K562 (cell line): ENCODE results near the gene TNIK. TPM values are rescaled to one million over a fixed set of nuclear protein-coding genes. Genes with fewer than 3 reads are reported as not detected.

Experiments used
- ARID1B ChIP-seq: fragments of 450-650 bp; IDR thresholded peaks from 2 replicates; pipeline ENCODE4 v1.6.1; 2016; ENCODE audit warnings: antibody characterized with exemption, mild to moderate bottlenecking, inconsistent platforms
- BACH1 ChIP-seq: fragments of 200-800 bp; sonication (Bioruptor generic); IDR thresholded peaks from 2 replicates; pipeline ENCODE4 v1.6.1; 2016; ENCODE audit warnings: missing genetic modification characterization, missing compliant biosample characterization
- CHD1 ChIP-seq: fragments of 200-600 bp; sonication (generic); IDR thresholded peaks from one replicate; pipeline ENCODE4 v1.6.1; 2012; ENCODE audit warnings: mild to moderate bottlenecking, moderate library complexity, low read length, inconsistent platforms
- FOXA3 ChIP-seq, 2 experiments: fragments of 450-650 bp in 1 of 2; sonication (generic) in 1 of 2; formaldehyde crosslinking; IDR thresholded peaks in 1 of 2; conservative IDR thresholded peaks in 1 of 2; 2 replicates each; pipeline versions ENCODE4 v1.4.0 to v1.8.0; 2020 to 2022; ENCODE audit warnings: mild to moderate bottlenecking in 2 of 2, missing genetic modification reagents in 1 of 2
- HDAC6 ChIP-seq: IDR thresholded peaks from 2 replicates; pipeline ENCODE4 v1.6.1; 2012; ENCODE audit warnings: low read depth, mild to moderate bottlenecking, control low read depth, inconsistent platforms, low read length, moderate library complexity
- MITF ChIP-seq: IDR thresholded peaks from 2 replicates; pipeline ENCODE4 v1.6.1; 2014; ENCODE audit warnings: antibody characterized with exemption
- NFXL1 ChIP-seq: fragments of 450-650 bp; formaldehyde crosslinking; IDR thresholded peaks from 2 replicates; pipeline ENCODE4 v1.4.0; 2021; ENCODE audit warnings: mild to moderate bottlenecking
- NR4A1 ChIP-seq, 2 experiments: fragments of 250-450 bp in 1 of 2; fragments of 450-650 bp in 1 of 2; sonication (Bioruptor Pico) in 1 of 2; IDR thresholded peaks; 2 replicates each; pipeline versions ENCODE4 v1.4.0 to v1.6.1; 2016 to 2020; ENCODE audit warnings: mild to moderate bottlenecking in 2 of 2, missing compliant biosample characterization in 1 of 2, missing genetic modification characterization in 1 of 2, moderate library complexity in 1 of 2
- SAFB2 ChIP-seq: fragments of 200-400 bp; formaldehyde crosslinking; IDR thresholded peaks from 2 replicates; pipeline ENCODE4 v1.6.1; 2018; ENCODE audit warnings: borderline replicate concordance, low read length, low read depth, moderate library complexity; ENCODE audit not compliant: severe bottlenecking
- SP2 ChIP-seq: IDR thresholded peaks from 2 replicates; pipeline ENCODE4 v1.6.1; 2011; ENCODE audit warnings: mild to moderate bottlenecking, low read depth, low read length, moderate library complexity; ENCODE audit not compliant: poor library complexity, severe bottlenecking; ENCODE audit errors: extremely low read depth
- SREBF2 ChIP-seq: sonication (generic); formaldehyde crosslinking; IDR thresholded peaks from 2 replicates; pipeline ENCODE4 v1.4.0; 2020; ENCODE audit warnings: mild to moderate bottlenecking, missing genetic modification reagents
- TAF15 ChIP-seq: fragments of 200-400 bp; formaldehyde crosslinking; IDR thresholded peaks from 2 replicates; pipeline ENCODE4 v1.6.1; 2017; ENCODE audit warnings: mild to moderate bottlenecking, low read depth, low read length, moderate library complexity
- TRIM28 ChIP-seq: fragments of 450-650 bp; IDR thresholded peaks from 2 replicates; pipeline ENCODE4 v1.6.1; 2017
- USF2 ChIP-seq: sonication (generic); formaldehyde crosslinking; IDR thresholded peaks from 2 replicates; pipeline ENCODE4 v1.5.0; 2020; ENCODE audit warnings: missing genetic modification reagents
- ZFP1 ChIP-seq: fragments of 450-650 bp; formaldehyde crosslinking; IDR thresholded peaks from 2 replicates; pipeline ENCODE4 v1.4.0; 2020; ENCODE audit warnings: mild to moderate bottlenecking, mixed read lengths
- ZNF197 ChIP-seq: fragments of 200-800 bp; sonication (Bioruptor generic); IDR thresholded peaks from 2 replicates; pipeline ENCODE4 v1.6.1; 2016; ENCODE audit warnings: low read depth, missing genetic modification characterization, missing compliant biosample characterization
- ZNF347 ChIP-seq: fragments of 450-650 bp; formaldehyde crosslinking; IDR thresholded peaks from 2 replicates; pipeline ENCODE4 v1.4.0; 2020; ENCODE audit warnings: low read depth, mild to moderate bottlenecking, moderate library complexity
- polyA plus RNA-seq, 8 experiments: library from polyadenylated mRNA; depleted of rRNA in 4 of 8; stranded (reverse) in 5 of 8; unstranded in 3 of 8; fragments of >200 nt; fragmentation: Nextera tagmentation in 2 of 8; fragmentation: Illumina TruSeq in 1 of 8; extraction: Ambion mirVana in 2 of 8; extraction: Trizol in 1 of 8; gene quantifications; 2 replicates each; pipeline versions ENCODE4 v1.2.1 to v1.2.3, GENCODE V29; 2011 to 2014; ENCODE audit warnings: inconsistent platforms in 1 of 8, missing spikeins in 1 of 8
- total RNA-seq, 7 experiments: library from RNA; depleted of rRNA in 6 of 7; stranded (reverse); fragments of >200 nt in 6 of 7; fragmentation: Illumina TruSeq in 2 of 7; extraction: Trizol in 2 of 7; gene quantifications; 2 replicates each; pipeline versions ENCODE4 v1.2.1 to v1.2.3, GENCODE V29; 2011 to 2021; ENCODE audit warnings: low replicate concordance in 1 of 7
- TF ChIP-seq, protein P1 (sequence below): fragments of 450-650 bp; IDR thresholded peaks from one replicate; pipeline ENCODE4 v1.6.1; 2018; ENCODE audit warnings: mild to moderate bottlenecking, moderate library complexity; ENCODE audit not compliant: partially characterized antibody
- TF ChIP-seq, protein P2 (sequence below): fragments of 200-800 bp; sonication (Bioruptor generic); IDR thresholded peaks from 2 replicates; pipeline ENCODE4 v1.6.1; 2017; ENCODE audit warnings: missing genetic modification characterization, missing compliant biosample characterization
- TF ChIP-seq, protein P3 (sequence below), 2 experiments: fragments of 450-650 bp in 1 of 2; sonication (generic) in 1 of 2; formaldehyde crosslinking in 1 of 2; IDR thresholded peaks in 1 of 2; conservative IDR thresholded peaks in 1 of 2; 2 replicates each; pipeline versions ENCODE4 v1.6.1 to v1.8.1; 2016 to 2023; ENCODE audit warnings: mild to moderate bottlenecking in 2 of 2, moderate library complexity in 2 of 2, inconsistent platforms in 1 of 2, missing genetic modification reagents in 1 of 2

The TNIK gene
- total and polyA plus RNA-seq, 9 of the 15 experiments (the other 6 are each of a cell fraction or from before 2014, with no cell fraction given), result 6.6 to 39.0 (median 24.7) TPM

DNA sequence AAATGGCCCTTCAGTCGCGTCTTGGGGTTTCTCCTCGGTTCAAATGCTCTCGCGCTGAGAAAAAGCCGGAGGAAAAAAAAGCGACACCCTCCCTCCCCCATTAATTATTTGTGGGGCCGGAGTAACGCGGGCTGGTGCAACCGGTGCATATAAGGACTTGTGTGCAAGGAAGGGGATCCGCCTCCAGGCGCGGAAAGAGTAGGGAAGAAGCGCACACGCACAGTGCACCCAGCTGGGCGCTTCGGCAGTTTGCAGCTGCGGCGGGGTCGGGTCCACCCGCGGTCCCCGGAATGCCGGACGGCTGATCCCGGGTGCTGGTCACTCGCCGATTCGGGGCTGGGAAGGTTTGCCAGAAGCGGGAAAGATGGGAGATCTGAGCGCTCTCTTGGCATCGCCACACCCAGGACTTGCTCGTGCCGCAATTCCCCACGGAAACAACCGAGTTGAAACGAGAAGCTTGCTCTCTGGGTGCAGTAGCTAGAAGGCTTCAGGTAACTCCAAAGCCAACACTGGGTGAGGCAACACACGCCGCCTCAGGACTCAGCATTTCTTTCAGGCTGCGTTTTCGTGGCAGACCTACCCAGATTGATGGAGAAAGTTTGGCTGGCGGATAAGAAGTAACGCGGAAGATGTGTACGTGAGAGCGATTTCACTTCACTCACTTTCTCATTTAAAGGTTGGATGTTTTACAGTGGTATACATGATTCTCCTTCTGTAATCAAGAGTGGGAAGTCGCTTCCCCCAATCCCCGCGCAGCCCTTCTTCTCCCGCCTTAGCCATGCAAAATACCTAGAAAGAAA lies 720 bp upstream of the TNIK start (continued):
- TF ChIP-seq BACH1 (no peak), USF2 (CRISPR knock-in tag) (no peak), SP2 (no peak), ZNF197 (CRISPR knock-in tag) (no peak; the same call in 1 of the 2 replicates), TAF15 (no peak), ZFP1 (CRISPR knock-in tag) (0 out of 2 replicates have a peak, but pooled peaks have one; percentile 0), ZNF347 (CRISPR knock-in tag) (no peak), MITF (no peak), NR4A1 (CRISPR knock-in tag; IDR thresholded peaks at IDR 0.05) (no peak), NR4A1 (tag; IDR thresholded peaks at IDR 0.05) (no peak), TRIM28 (no peak), NFXL1 (no peak), FOXA3 (CRISPR knock-in tag; conservative IDR thresholded peaks at IDR 0.05 in 1 of 2, IDR thresholded peaks at IDR 0.05 in 1 of 2) (0 out of 4 replicates have a peak, but pooled peaks of 1 of the 2 experiments have one; percentile 17), SREBF2 (CRISPR knock-in tag) (no peak), SAFB2 (no peak), HDAC6 (no peak), CHD1 (peak; percentile 87), ARID1B (no peak)
- TF ChIP-seq, protein P1, sequence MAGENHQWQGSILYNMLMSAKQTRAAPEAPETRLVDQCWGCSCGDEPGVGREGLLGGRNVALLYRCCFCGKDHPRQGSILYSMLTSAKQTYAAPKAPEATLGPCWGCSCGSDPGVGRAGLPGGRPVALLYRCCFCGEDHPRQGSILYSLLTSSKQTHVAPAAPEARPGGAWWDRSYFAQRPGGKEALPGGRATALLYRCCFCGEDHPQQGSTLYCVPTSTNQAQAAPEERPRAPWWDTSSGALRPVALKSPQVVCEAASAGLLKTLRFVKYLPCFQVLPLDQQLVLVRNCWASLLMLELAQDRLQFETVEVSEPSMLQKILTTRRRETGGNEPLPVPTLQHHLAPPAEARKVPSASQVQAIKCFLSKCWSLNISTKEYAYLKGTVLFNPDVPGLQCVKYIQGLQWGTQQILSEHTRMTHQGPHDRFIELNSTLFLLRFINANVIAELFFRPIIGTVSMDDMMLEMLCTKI, result no peak
- TF ChIP-seq, protein P2, sequence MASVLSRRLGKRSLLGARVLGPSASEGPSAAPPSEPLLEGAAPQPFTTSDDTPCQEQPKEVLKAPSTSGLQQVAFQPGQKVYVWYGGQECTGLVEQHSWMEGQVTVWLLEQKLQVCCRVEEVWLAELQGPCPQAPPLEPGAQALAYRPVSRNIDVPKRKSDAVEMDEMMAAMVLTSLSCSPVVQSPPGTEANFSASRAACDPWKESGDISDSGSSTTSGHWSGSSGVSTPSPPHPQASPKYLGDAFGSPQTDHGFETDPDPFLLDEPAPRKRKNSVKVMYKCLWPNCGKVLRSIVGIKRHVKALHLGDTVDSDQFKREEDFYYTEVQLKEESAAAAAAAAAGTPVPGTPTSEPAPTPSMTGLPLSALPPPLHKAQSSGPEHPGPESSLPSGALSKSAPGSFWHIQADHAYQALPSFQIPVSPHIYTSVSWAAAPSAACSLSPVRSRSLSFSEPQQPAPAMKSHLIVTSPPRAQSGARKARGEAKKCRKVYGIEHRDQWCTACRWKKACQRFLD (CRISPR knock-in tag), result no peak
- TF ChIP-seq, protein P3, sequence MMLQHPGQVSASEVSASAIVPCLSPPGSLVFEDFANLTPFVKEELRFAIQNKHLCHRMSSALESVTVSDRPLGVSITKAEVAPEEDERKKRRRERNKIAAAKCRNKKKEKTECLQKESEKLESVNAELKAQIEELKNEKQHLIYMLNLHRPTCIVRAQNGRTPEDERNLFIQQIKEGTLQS (IDR thresholded peaks at IDR 0.05), result peak; percentile 68
- TF ChIP-seq, protein P3 (CRISPR knock-in tag; conservative IDR thresholded peaks at IDR 0.05), result no peak
